MM.1S (cell line): ENCODE measurements around the gene TMOD1.

Source experiments
- CTCF ChIP-seq: fragments of 300-600 bp; sonication (generic); IDR thresholded peaks from 2 replicates; pipeline ENCODE4 v1.5.1; 2016; ENCODE audit warnings: antibody characterized with exemption, low read length, mixed read lengths
- EZH2 ChIP-seq: fragments of 300-600 bp; sonication (generic); optimal IDR thresholded peaks from 2 replicates; pipeline ENCODE3; 2017; ENCODE audit warnings: low read depth, mild to moderate bottlenecking, antibody characterized with exemption, low read length, mixed read lengths

GRCh38 chr9:97550386-97550785 is 48.9 kb downstream of the TMOD1 start:
- TF ChIP-seq CTCF = no peak
- TF ChIP-seq EZH2 = no peak
